ENCODE measurements around the gene CTAG2. TPM values are rescaled to one million over a fixed set of nuclear protein-coding genes. Genes with fewer than 3 reads are reported as not detected.
"Not testable (repeated sequence)": the region's sequence is repeated elsewhere in the genome, so short reads cannot be mapped to it uniquely, and the experiment has no call there.

CTAG2 gene
- polyA plus RNA-seq, 4 donors, result 7.8 TPM; not detected in 3

- FAIRE-seq (no peak), DNase-seq (no peak)
Measured at GRCh38 chrX:154654372-154654771, 993 bp upstream of the CTAG2 start.

GRCh38 chrX:154653048-154653401, 354 bp downstream of the CTAG2 start:
- no peaks in the 10 kb centered on the region for H3K4me1 ChIP-seq (ENCODE audit: control insufficient read depth in 3 of 3, insufficient read depth in 2 of 3, low read depth in 1 of 3, low read length in 2 of 3)
- H3K36me3 ChIP-seq (ENCODE audit: control insufficient read depth in 3 of 3, insufficient read depth in 2 of 3, low read depth in 1 of 3, low read length in 3 of 3), result no peaks in the 10 kb centered on the region
- no peak overlapping the region for H3K4me3 ChIP-seq (ENCODE audit: low read depth in 1 of 3, low read length in 3 of 3)
- no peaks in the 10 kb centered on the region for H3K27me3 ChIP-seq (ENCODE audit: control insufficient read depth in 3 of 3, insufficient read depth in 3 of 3, low read length in 3 of 3)
- no peak overlapping the region for H3K27ac ChIP-seq (ENCODE audit: low read depth in 1 of 3, low read length in 2 of 3)
- no peaks in the 10 kb centered on the region for H3K9me3 ChIP-seq (ENCODE audit: control insufficient read depth in 2 of 2, insufficient read depth in 1 of 2, low read depth in 1 of 2, low read length in 1 of 2)
- no peak for FAIRE-seq
- no peak for DNase-seq
- WGBS, 3 donors, result 70 to 95% (median 87%) methylated on average over 13 to 22 of the region's 23 CpGs

More at GRCh38 chrX:154654372-154654771, 993 bp upstream of the CTAG2 start:
- H3K27ac ChIP-seq (ENCODE audit: low read depth in 1 of 3, low read length in 2 of 3), result no peak overlapping the region
- 83 to 84% (median 83%) methylated on average over 7 to 10 of the region's 10 CpGs for WGBS, 3 donors
- H3K27me3 ChIP-seq (ENCODE audit: control insufficient read depth in 3 of 3, insufficient read depth in 3 of 3, low read length in 3 of 3), result no peaks in the 10 kb centered on the region
- no peaks in the 10 kb centered on the region for H3K36me3 ChIP-seq (ENCODE audit: control insufficient read depth in 3 of 3, insufficient read depth in 2 of 3, low read depth in 1 of 3, low read length in 3 of 3)
- H3K9me3 ChIP-seq (ENCODE audit: control insufficient read depth in 2 of 2, insufficient read depth in 1 of 2, low read depth in 1 of 2, low read length in 1 of 2), result no peaks in the 10 kb centered on the region
- H3K4me1 ChIP-seq (ENCODE audit: control insufficient read depth in 3 of 3, insufficient read depth in 2 of 3, low read depth in 1 of 3, low read length in 2 of 3), result no peaks in the 10 kb centered on the region
- H3K4me3 ChIP-seq (ENCODE audit: low read depth in 1 of 3, low read length in 3 of 3), result no peak overlapping the region

GRCh38 chrX:154652311-154653047, 900 bp downstream of the CTAG2 start:
- H3K27me3 ChIP-seq (ENCODE audit: control insufficient read depth in 3 of 3, insufficient read depth in 3 of 3, low read length in 3 of 3), result no peaks in the 10 kb centered on the region
- no peaks in the 10 kb centered on the region for H3K36me3 ChIP-seq (ENCODE audit: control insufficient read depth in 3 of 3, insufficient read depth in 2 of 3, low read depth in 1 of 3, low read length in 3 of 3)
- WGBS, 3 donors, result 91 to 92% (median 92%) methylated on average over 23 to 30 of the region's 30 CpGs
- H3K27ac ChIP-seq (ENCODE audit: low read depth in 1 of 3, low read length in 2 of 3), result no peak overlapping the region
- H3K4me3 ChIP-seq (ENCODE audit: low read depth in 1 of 3, low read length in 3 of 3), result no peak overlapping the region
- DNase-seq, result no peak
- no peaks in the 10 kb centered on the region for H3K9me3 ChIP-seq (ENCODE audit: control insufficient read depth in 2 of 2, insufficient read depth in 1 of 2, low read depth in 1 of 2, low read length in 1 of 2)
- no peak for FAIRE-seq
- H3K4me1 ChIP-seq (ENCODE audit: control insufficient read depth in 3 of 3, insufficient read depth in 2 of 3, low read depth in 1 of 3, low read length in 2 of 3), result no peaks in the 10 kb centered on the region

GRCh38 chrX:154650221-154650510, 3.2 kb downstream of the CTAG2 start:
- no peak for FAIRE-seq
- H3K27me3 ChIP-seq (ENCODE audit: control insufficient read depth in 3 of 3, insufficient read depth in 3 of 3, low read length in 3 of 3), result no peaks in the 10 kb centered on the region
- 53 to 68% (median 60%) methylated on average over 8 to 13 of the region's 13 CpGs for WGBS, 3 donors
- H3K27ac ChIP-seq (ENCODE audit: low read depth in 1 of 3, low read length in 2 of 3), result no peak overlapping the region
- no peaks in the 10 kb centered on the region for H3K4me1 ChIP-seq (ENCODE audit: control insufficient read depth in 3 of 3, insufficient read depth in 2 of 3, low read depth in 1 of 3, low read length in 2 of 3)
- no peaks in the 10 kb centered on the region for H3K36me3 ChIP-seq (ENCODE audit: control insufficient read depth in 3 of 3, insufficient read depth in 2 of 3, low read depth in 1 of 3, low read length in 3 of 3)
- no peak overlapping the region for H3K4me3 ChIP-seq (ENCODE audit: low read depth in 1 of 3, low read length in 3 of 3)
- DNase-seq, result no peak
- no peaks in the 10 kb centered on the region for H3K9me3 ChIP-seq (ENCODE audit: control insufficient read depth in 2 of 2, insufficient read depth in 1 of 2, low read depth in 1 of 2, low read length in 1 of 2)

GRCh38 chrX:154649503-154650220, 3.7 kb downstream of the CTAG2 start:
- no peak overlapping the region for H3K4me3 ChIP-seq (ENCODE audit: low read depth in 1 of 3, low read length in 3 of 3)
- no peak overlapping the region for H3K27ac ChIP-seq (ENCODE audit: low read depth in 1 of 3, low read length in 2 of 3)
- no peaks in the 10 kb centered on the region for H3K27me3 ChIP-seq (ENCODE audit: control insufficient read depth in 3 of 3, insufficient read depth in 3 of 3, low read length in 3 of 3)
- no peaks in the 10 kb centered on the region for H3K4me1 ChIP-seq (ENCODE audit: control insufficient read depth in 3 of 3, insufficient read depth in 2 of 3, low read depth in 1 of 3, low read length in 2 of 3)
- 70 to 81% (median 78%) methylated on average over 21 to 23 of the region's 23 CpGs for whole genome bisulfite sequencing, 3 donors
- H3K36me3 ChIP-seq (ENCODE audit: control insufficient read depth in 3 of 3, insufficient read depth in 2 of 3, low read depth in 1 of 3, low read length in 3 of 3), result no peaks in the 10 kb centered on the region
- no peaks in the 10 kb centered on the region for H3K9me3 ChIP-seq (ENCODE audit: control insufficient read depth in 2 of 2, insufficient read depth in 1 of 2, low read depth in 1 of 2, low read length in 1 of 2)
- FAIRE-seq (no peak), DNase-seq (no peak)

GRCh38 chrX:154648931-154649330, 4.4 kb downstream of the CTAG2 start:
- Histone ChIP-seq H3K36me3 (ENCODE audit: control insufficient read depth in 3 of 3, insufficient read depth in 2 of 3, low read depth in 1 of 3, low read length in 3 of 3) (no peaks in the 10 kb centered on the region), H3K4me1 (ENCODE audit: control insufficient read depth in 3 of 3, insufficient read depth in 2 of 3, low read depth in 1 of 3, low read length in 2 of 3) (no peaks in the 10 kb centered on the region), H3K4me3 (ENCODE audit: low read depth in 1 of 3, low read length in 3 of 3) (no peak overlapping the region), H3K27ac (ENCODE audit: low read depth in 1 of 3, low read length in 2 of 3) (no peak overlapping the region), H3K27me3 (ENCODE audit: control insufficient read depth in 3 of 3, insufficient read depth in 3 of 3, low read length in 3 of 3) (no peaks in the 10 kb centered on the region), H3K9me3 (ENCODE audit: control insufficient read depth in 2 of 2, insufficient read depth in 1 of 2, low read depth in 1 of 2, low read length in 1 of 2) (no peaks in the 10 kb centered on the region)
- FAIRE-seq (no peak), DNase-seq (no peak)
- 80 to 89% (median 81%) methylated on average over 13 to 15 of the region's 15 CpGs for WGBS, 3 donors

- FAIRE-seq, result not testable (repeated sequence)
Measured at GRCh38 chrX:154645745-154646378, 7.5 kb downstream of the CTAG2 start.

GRCh38 chrX:154643708-154644107, 9.7 kb downstream of the CTAG2 start:
- not testable (repeated sequence) for H3K27ac ChIP-seq (ENCODE audit: low read depth in 1 of 3, low read length in 2 of 3); H3K4me3 ChIP-seq (ENCODE audit: low read depth in 1 of 3, low read length in 3 of 3); H3K4me1 ChIP-seq (ENCODE audit: control insufficient read depth in 3 of 3, insufficient read depth in 2 of 3, low read depth in 1 of 3, low read length in 2 of 3); H3K27me3 ChIP-seq (ENCODE audit: control insufficient read depth in 3 of 3, insufficient read depth in 3 of 3, low read length in 3 of 3); FAIRE-seq; H3K36me3 ChIP-seq (ENCODE audit: control insufficient read depth in 3 of 3, insufficient read depth in 2 of 3, low read depth in 1 of 3, low read length in 3 of 3); DNase-seq; H3K9me3 ChIP-seq (ENCODE audit: control insufficient read depth in 2 of 2, insufficient read depth in 1 of 2, low read depth in 1 of 2, low read length in 1 of 2)
- WGBS, 3 donors, result no CpG with 5 or more reads among the region's 31 CpGs

More at GRCh38 chrX:154645745-154646378, 7.5 kb downstream of the CTAG2 start:
- not testable (repeated sequence) for H3K4me1 ChIP-seq (ENCODE audit: control insufficient read depth in 3 of 3, insufficient read depth in 2 of 3, low read depth in 1 of 3, low read length in 2 of 3); H3K27me3 ChIP-seq (ENCODE audit: control insufficient read depth in 3 of 3, insufficient read depth in 3 of 3, low read length in 3 of 3); H3K9me3 ChIP-seq (ENCODE audit: control insufficient read depth in 2 of 2, insufficient read depth in 1 of 2, low read depth in 1 of 2, low read length in 1 of 2); H3K4me3 ChIP-seq (ENCODE audit: low read depth in 1 of 3, low read length in 3 of 3); H3K36me3 ChIP-seq (ENCODE audit: control insufficient read depth in 3 of 3, insufficient read depth in 2 of 3, low read depth in 1 of 3, low read length in 3 of 3); DNase-seq; H3K27ac ChIP-seq (ENCODE audit: low read depth in 1 of 3, low read length in 2 of 3)
- no CpG with 5 or more reads among the region's 24 CpGs for WGBS, 3 donors

Measured in small intestine (tissue), 7 donors.